HepG2 (cell line): Measurements from ENCODE around the gene S100A4. TPM values are rescaled to one million over a fixed set of nuclear protein-coding genes. Genes with fewer than 3 reads are reported as not detected.
"Not testable (repeated sequence)": the region's sequence is repeated elsewhere in the genome, so short reads cannot be mapped to it uniquely, and the experiment has no call there.

Experiments
- ATAC-seq: fragments of 200-7000 bp; cut with Tn5 transposase; 3 replicates; pipeline ENCODE4 v1.9.1; 2020; ENCODE audit warnings: mild to moderate bottlenecking, moderate library complexity
- BruUV-seq: library from RNA; stranded (reverse); fragments of 400-500 nt; replicated peaks from 2 replicates; lab custom pipeline; 2021; lab: Mats Ljungman, UMichigan
- CTCF ChIA-PET: fragments of 300-600 bp; formaldehyde crosslinking; extraction: SDS; loops from one replicate; lab custom pipeline; 2021; ENCODE audit warnings: low total read pairs, inconsistent platforms, low intra/inter-chr PET ratio; lab: Yijun Ruan, JAX
- POLR2A ChIA-PET: fragments of 350-600 bp; sonication (Branson Sonifier 250); formaldehyde crosslinking; loops from one replicate; lab custom pipeline; 2020; ENCODE audit warnings: antibody characterized with exemption, inconsistent platforms; lab: Yijun Ruan, JAX
- DNase-seq: peaks from one replicate; pipeline ENCODE4 v3.0.0-alpha.2; 2015; ENCODE audit warnings: low spot score
- FAIRE-seq: peaks from 3 replicates; lab custom pipeline; 2011; peaks lifted over from hg19 to GRCh38; lab: Jason Lieb, UNC
- H2AFZ ChIP-seq: one replicate; pipeline ENCODE4 v1.6.1; 2011; ENCODE audit warnings: low read length, inconsistent platforms
- H3K27ac ChIP-seq: fragments of 300-600 bp; 3 replicates; pipeline ENCODE4 v1.8.0; 2011; ENCODE audit warnings: mixed run types, mild to moderate bottlenecking, mixed read lengths, low read length, inconsistent platforms; ENCODE audit not compliant: insufficient read depth; ENCODE audit errors: extremely low read length
- H3K27me3 ChIP-seq, 2 experiments: fragments of 200-600 bp in 1 of 2; 2 replicates in 1 of 2; 3 replicates in 1 of 2; pipeline versions ENCODE4 v1.6.0 to v1.8.0; 2011; ENCODE audit warnings: low read length in 2 of 2, mild to moderate bottlenecking in 2 of 2, moderate library complexity in 2 of 2, inconsistent platforms in 1 of 2; ENCODE audit not compliant: insufficient read depth in 2 of 2, control insufficient read depth in 1 of 2
- H3K36me3 ChIP-seq, 2 experiments: fragments of 200-600 bp in 1 of 2; replicated peaks in 1 of 2; 2 replicates in 1 of 2; 3 replicates in 1 of 2; pipeline versions ENCODE4 v1.5.1 to v1.8.0; 2011; ENCODE audit warnings: low read length in 2 of 2, inconsistent platforms in 1 of 2; ENCODE audit not compliant: insufficient read depth in 2 of 2, control insufficient read depth in 1 of 2
- H3K4me1 ChIP-seq: 2 replicates; pipeline ENCODE4 v1.5.1; 2012; ENCODE audit warnings: low read length, inconsistent platforms; ENCODE audit not compliant: insufficient read depth
- H3K4me2 ChIP-seq: 2 replicates; pipeline ENCODE4 v1.6.0; 2011; ENCODE audit warnings: low read depth, low read length, inconsistent platforms
- H3K4me3 ChIP-seq, 3 experiments: fragments of 200-600 bp in 1 of 3; sonication (generic), shearing (Covaris generic) in 1 of 3; replicated peaks in 1 of 3; 2 replicates each; pipeline ENCODE4 v1.5.1; 2011 to 2016; ENCODE audit warnings: low read length in 3 of 3, inconsistent platforms in 2 of 3, low read depth in 2 of 3, mild to moderate bottlenecking in 2 of 3, control low read depth in 1 of 3, mixed read lengths in 1 of 3; ENCODE audit not compliant: insufficient read depth in 1 of 3
- H3K79me2 ChIP-seq: one replicate; pipeline ENCODE4 v1.6.1; 2011; ENCODE audit warnings: low read length, inconsistent platforms; ENCODE audit not compliant: insufficient read depth
- H3K9ac ChIP-seq: 2 replicates; pipeline ENCODE4 v1.6.0; 2011; ENCODE audit warnings: mild to moderate bottlenecking, low read depth, low read length, inconsistent platforms; ENCODE audit not compliant: insufficient read depth
- H3K9me3 ChIP-seq: 2 replicates; pipeline ENCODE4 v1.5.1; 2012; ENCODE audit warnings: mild to moderate bottlenecking, low read length
- H4K20me1 ChIP-seq: 2 replicates; pipeline ENCODE4 v1.6.0; 2011; ENCODE audit warnings: inconsistent platforms, mild to moderate bottlenecking, low read length, moderate library complexity; ENCODE audit not compliant: insufficient read depth
- PITX1 ChIP-seq: sonication (generic); formaldehyde crosslinking; IDR thresholded peaks from 2 replicates; pipeline ENCODE4 v1.5.1; 2020; ENCODE audit warnings: mild to moderate bottlenecking, missing genetic modification reagents
- ZIK1 ChIP-seq: sonication (generic); formaldehyde crosslinking; IDR thresholded peaks from 2 replicates; pipeline ENCODE4 v1.5.0; 2020; ENCODE audit warnings: mild to moderate bottlenecking, low read depth, missing genetic modification reagents, borderline replicate concordance
- ZNF17 ChIP-seq: sonication (generic); formaldehyde crosslinking; IDR thresholded peaks from 2 replicates; pipeline ENCODE4 v1.5.0; 2020; ENCODE audit warnings: mild to moderate bottlenecking, missing genetic modification reagents
- WGBS: methylation state at CpG from one replicate; pipeline ENCODE4 v1.1.6; 2017; ENCODE audit warnings: low lambda C conversion rate; 5-methylcytosine and 5-hydroxymethylcytosine counted together
- in situ Hi-C: cut with HindIII; loops from 2 replicates; pipeline ENCODE4 v1.10.0; 2017; ENCODE audit warnings: low pct_unique_long_range_greater_than_20kb; ENCODE audit not compliant: extremely low pct_ligation_motif_present
- intact Hi-C: fragments of 100-400 bp; cut with micrococcal nuclease; formaldehyde crosslinking; loops from one replicate; pipeline ENCODE4 v1.10.0; 2022; ENCODE audit not compliant: unreplicated experiment
- polyA plus RNA-seq, 8 experiments: library from polyadenylated mRNA; depleted of rRNA in 3 of 8; stranded (reverse) in 7 of 8; unstranded in 1 of 8; fragments of >200 nt; fragmentation: Illumina TruSeq in 4 of 8; extraction: Trizol in 4 of 8; gene quantifications; 2 replicates each; pipeline versions ENCODE4 v1.2.1 to v1.2.3, GENCODE V29; 2011 to 2016; ENCODE audit warnings: low read depth in 4 of 8, missing spikeins in 1 of 8, mixed read lengths in 1 of 8; ENCODE audit not compliant: insufficient read depth in 1 of 8
- total RNA-seq, 5 experiments: library from RNA; depleted of rRNA; stranded (reverse); fragments of >200 nt; fragmentation: Illumina TruSeq; extraction: Trizol; gene quantifications; 2 replicates each; pipeline ENCODE4 v1.2.3, GENCODE V29; 2016; ENCODE audit warnings: low read depth in 1 of 5

Gene S100A4
- total and polyA plus RNA-seq, 2 of the 13 experiments (the other 11 are each of a cell fraction or from before 2014, with no cell fraction given), result 12.9 to 20.2 TPM

DNA sequence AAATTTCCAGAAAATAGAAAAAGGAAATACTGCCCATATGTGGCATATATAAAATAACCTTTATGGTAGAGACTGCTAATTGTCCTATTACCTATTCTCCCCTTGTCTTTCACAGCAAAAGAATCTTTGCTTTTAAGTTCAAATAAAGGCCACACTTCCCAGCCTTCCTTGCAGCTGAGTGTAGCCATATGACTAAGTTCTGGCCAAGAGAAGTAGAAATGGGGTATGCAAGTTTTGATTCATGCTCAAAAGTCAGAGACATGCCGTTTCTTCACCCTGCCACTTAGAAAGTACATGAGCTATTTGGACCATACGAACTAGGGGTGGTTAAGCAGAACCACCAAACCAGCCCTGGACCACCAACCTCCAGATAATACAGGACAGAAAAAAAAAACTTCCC lies 38.4 kb upstream of the S100A4 start:
- intact Hi-C loops, result no loop called here
- ATAC-seq (no peak), DNase-seq (no peak), FAIRE-seq (no peak)
- ChIA-PET POLR2A (no interaction called here), CTCF (no interaction called here)
- Histone ChIP-seq H3K4me2 (no peak overlapping the region), H4K20me1 (no peaks in the 10 kb centered on the region), H3K27ac (no peak overlapping the region), H3K9ac (no peak overlapping the region), H3K9me3 (no peaks in the 10 kb centered on the region), H3K36me3 (no peaks in the 10 kb centered on the region), H3K27me3 (0 out of 5 replicates have a peak, but pooled peaks cover 1 to 3% of the 10 kb centered on the region in 2 experiments), H3K79me2 (no peaks in the 10 kb centered on the region), H3K4me1 (no peaks in the 10 kb centered on the region), H3K4me3 (no peak overlapping the region), H2AFZ (no peak overlapping the region)
- TF ChIP-seq ZNF17 (CRISPR knock-in tag) (no peak), PITX1 (CRISPR knock-in tag) (no peak), ZIK1 (CRISPR knock-in tag) (no peak)
- WGBS, result 36% methylated on average over 2 of the region's 2 CpGs
- no TSS peak for BruUV-seq
- in situ Hi-C loops, result no loop called here

DNA sequence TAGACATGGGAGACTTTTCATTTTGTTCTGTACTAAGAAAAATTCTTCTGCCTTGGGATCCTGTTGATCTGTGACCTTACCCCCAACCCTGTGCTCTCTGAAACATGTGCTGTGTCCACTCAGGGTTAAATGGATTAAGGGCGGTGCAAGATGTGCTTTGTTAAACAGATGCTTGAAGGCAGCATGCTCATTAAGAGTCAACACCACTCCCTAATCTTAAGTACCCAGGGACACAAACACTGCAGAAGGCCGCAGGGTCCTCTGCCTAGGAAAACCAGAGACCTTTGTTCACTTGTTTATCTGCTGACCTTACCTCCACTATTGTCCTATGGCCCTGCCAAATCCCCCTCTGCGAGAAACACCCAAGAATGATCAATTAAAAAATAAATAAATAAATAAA lies 37.9 kb upstream of the S100A4 start:
- ATAC-seq, DNase-seq, H3K79me2 ChIP-seq, H3K9ac ChIP-seq, in situ Hi-C loops, H4K20me1 ChIP-seq, intact Hi-C loops, H3K4me3 ChIP-seq, BruUV-seq, H3K27me3 ChIP-seq, CTCF ChIA-PET, FAIRE-seq, H3K4me2 ChIP-seq, H2AFZ ChIP-seq, H3K36me3 ChIP-seq, H3K9me3 ChIP-seq, H3K27ac ChIP-seq, POLR2A ChIA-PET, H3K4me1 ChIP-seq: not testable (repeated sequence)
- 5% methylated on average over 2 of the region's 3 CpGs for WGBS

- H3K9me3 ChIP-seq, H3K9ac ChIP-seq, in situ Hi-C loops, intact Hi-C loops, H3K4me1 ChIP-seq, FAIRE-seq, H3K4me3 ChIP-seq, H4K20me1 ChIP-seq, DNase-seq, POLR2A ChIA-PET, H3K27ac ChIP-seq, H3K79me2 ChIP-seq, H3K27me3 ChIP-seq, H2AFZ ChIP-seq, H3K4me2 ChIP-seq, CTCF ChIA-PET, H3K36me3 ChIP-seq, ATAC-seq, BruUV-seq: not testable (repeated sequence)
- no CpG with 5 or more reads among the region's 34 CpGs for WGBS
Measured at GRCh38 chr1:153582836-153583235, 37.2 kb upstream of the S100A4 start.
